ENCODE results near the gene SETD3.

Gene SETD3

DNA sequence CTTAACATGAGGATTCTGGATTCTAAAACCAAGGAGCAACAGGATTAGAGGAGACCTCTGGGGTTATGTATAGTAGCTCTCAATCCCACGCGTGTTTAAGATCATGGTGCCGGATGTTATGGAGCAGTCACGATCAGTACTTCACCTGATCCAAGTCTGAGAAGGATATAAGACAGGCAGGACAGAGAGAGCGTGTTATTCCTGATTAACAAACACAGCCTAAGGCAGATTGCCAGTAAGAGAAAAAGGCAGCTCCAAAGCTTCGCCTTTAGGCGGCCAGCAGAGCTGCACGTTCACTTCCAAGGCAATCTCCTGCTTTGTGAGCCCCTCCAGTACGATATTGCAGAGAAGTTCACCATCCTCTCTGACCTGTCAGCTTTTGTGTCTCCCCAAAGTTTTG, 5.5 kb downstream of the SETD3 start:
- peak; percentile 27 for TF ChIP-seq CTCF (IDR thresholded peaks at IDR 0.05; ENCODE audit: insufficient read depth, low read depth, low read length, missing control alignments)

DNA sequence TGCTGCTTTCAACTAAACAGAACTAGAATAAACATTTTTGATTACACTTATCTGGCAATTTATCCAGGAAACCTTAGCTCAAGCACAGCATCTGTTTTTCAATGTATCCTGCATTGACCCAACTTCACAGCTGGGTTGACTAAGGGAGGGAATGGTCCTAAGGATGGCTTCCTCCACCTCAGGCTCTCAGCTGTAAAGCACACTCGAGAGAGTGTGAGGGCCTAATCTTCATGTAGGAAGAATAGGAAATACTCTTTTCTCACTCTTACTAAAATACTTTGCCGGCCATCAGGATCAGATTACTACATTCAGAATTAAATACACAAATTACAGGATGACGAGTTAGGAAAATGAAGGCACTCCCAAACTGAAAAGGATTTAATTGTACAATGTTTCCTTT, 7.2 kb downstream of the SETD3 start:
- no peak for TF ChIP-seq CTCF (IDR thresholded peaks at IDR 0.05; ENCODE audit: insufficient read depth, low read depth, low read length, missing control alignments)
- DNase-seq (ENCODE audit: low read depth) = no peak
- no peak overlapping the region for H3K4me3 ChIP-seq (ENCODE audit: low read length)

More for the DNA sequence above, 5.5 kb downstream of the SETD3 start:
- H3K4me3 ChIP-seq (ENCODE audit: low read length) = no peak overlapping the region
- peak; percentile 38 for DNase-seq (ENCODE audit: low read depth)

GRCh38 chr14:99472937-99473336, 7.7 kb downstream of the SETD3 start:
- TF ChIP-seq CTCF (IDR thresholded peaks at IDR 0.05; ENCODE audit: insufficient read depth, low read depth, low read length, missing control alignments) = no peak
- no peak overlapping the region for H3K4me3 ChIP-seq (ENCODE audit: low read length)
- no peak for DNase-seq (ENCODE audit: low read depth)

- TF ChIP-seq CTCF (IDR thresholded peaks at IDR 0.05; ENCODE audit: insufficient read depth, low read depth, low read length, missing control alignments) = no peak
- no peak overlapping the region for H3K4me3 ChIP-seq (ENCODE audit: low read length)
- DNase-seq (ENCODE audit: low read depth) = no peak
Observed at GRCh38 chr14:99471731-99472130, 8.9 kb downstream of the SETD3 start.

- no peak for TF ChIP-seq CTCF (IDR thresholded peaks at IDR 0.05; ENCODE audit: insufficient read depth, low read depth, low read length, missing control alignments)
- DNase-seq (ENCODE audit: low read depth) = no peak
- H3K4me3 ChIP-seq (ENCODE audit: low read length) = no peak overlapping the region
Observed at GRCh38 chr14:99468836-99469592, 11.6 kb downstream of the SETD3 start.

DNA sequence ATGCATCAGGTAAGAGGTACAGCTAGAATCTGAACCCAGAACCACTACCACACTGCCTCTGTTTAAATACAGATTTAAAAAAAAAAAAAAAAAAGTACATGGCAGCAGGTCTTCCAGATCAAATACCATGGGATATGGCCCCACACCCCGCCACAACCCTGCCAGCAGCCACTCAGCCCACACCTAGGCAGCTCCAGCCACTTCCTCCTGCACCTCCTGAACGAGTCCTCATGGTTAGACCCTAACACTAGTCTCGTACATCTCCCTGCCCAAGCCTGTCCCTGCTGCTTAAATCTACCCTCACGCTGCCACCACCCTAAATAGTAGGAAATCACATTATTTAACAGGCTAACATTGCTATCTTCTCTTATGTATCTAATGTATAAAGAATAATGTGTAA, 12.6 kb downstream of the SETD3 start:
- no peak for DNase-seq (ENCODE audit: low read depth)
- no peak for TF ChIP-seq CTCF (IDR thresholded peaks at IDR 0.05; ENCODE audit: insufficient read depth, low read depth, low read length, missing control alignments)
- no peak overlapping the region for H3K4me3 ChIP-seq (ENCODE audit: low read length)

Data from epithelial cell of esophagus (primary cell).